ENCODE measurements around the gene SPIB.

SPIB gene

GRCh38 chr19:50444059-50444458 lies 25.3 kb downstream of the SPIB start:
- DNase-seq (ENCODE audit: low spot score), result no peak

- DNase-seq (ENCODE audit: low spot score), result no peak
Measured at GRCh38 chr19:50447053-50447452, 28.3 kb downstream of the SPIB start.

GRCh38 chr19:50447750-50448149 lies 29.0 kb downstream of the SPIB start:
- no peak for DNase-seq (ENCODE audit: low spot score)

- no peak for DNase-seq (ENCODE audit: low spot score)
Measured at GRCh38 chr19:50449236-50449899, 30.6 kb downstream of the SPIB start.

- DNase-seq (ENCODE audit: low spot score), result no peak
Measured at GRCh38 chr19:50450369-50451222, 31.9 kb downstream of the SPIB start.

- no peak for DNase-seq (ENCODE audit: low spot score)
Measured at GRCh38 chr19:50451223-50451534, 32.4 kb downstream of the SPIB start.

GRCh38 chr19:50453243-50453642 lies 34.5 kb downstream of the SPIB start:
- DNase-seq (ENCODE audit: low spot score), result no peak

GRCh38 chr19:50455992-50456391 lies 37.3 kb downstream of the SPIB start:
- no peak for DNase-seq (ENCODE audit: low spot score)

- DNase-seq (ENCODE audit: low spot score), result no peak
Measured at GRCh38 chr19:50457300-50457699, 38.6 kb downstream of the SPIB start.

GRCh38 chr19:50458396-50459066 lies 39.8 kb downstream of the SPIB start:
- no peak for DNase-seq (ENCODE audit: low spot score)

GRCh38 chr19:50459067-50459456 lies 40.3 kb downstream of the SPIB start:
- no peak for DNase-seq (ENCODE audit: low spot score)

GRCh38 chr19:50459638-50460037 lies 40.9 kb downstream of the SPIB start:
- DNase-seq (ENCODE audit: low spot score), result no peak

- no peak for DNase-seq (ENCODE audit: low spot score)
Measured at GRCh38 chr19:50460161-50460765, 41.5 kb downstream of the SPIB start.

GRCh38 chr19:50461066-50461875 lies 42.5 kb downstream of the SPIB start:
- DNase-seq (ENCODE audit: low spot score), result peak; percentile 59

GRCh38 chr19:50462970-50463369 lies 44.2 kb downstream of the SPIB start:
- DNase-seq (ENCODE audit: low spot score), result no peak

GRCh38 chr19:50464348-50464747 lies 45.6 kb downstream of the SPIB start:
- no peak for DNase-seq (ENCODE audit: low spot score)

GRCh38 chr19:50465000-50465399 lies 46.3 kb downstream of the SPIB start:
- DNase-seq (ENCODE audit: low spot score), result no peak

GRCh38 chr19:50465986-50466705 lies 47.4 kb downstream of the SPIB start:
- DNase-seq (ENCODE audit: low spot score), result peak; percentile 18

- DNase-seq (ENCODE audit: low spot score), result no peak
Measured at GRCh38 chr19:50466706-50467039, 47.9 kb downstream of the SPIB start.

GRCh38 chr19:50467566-50467965 lies 48.8 kb downstream of the SPIB start:
- no peak for DNase-seq (ENCODE audit: low spot score)

- no peak for DNase-seq (ENCODE audit: low spot score)
Measured at GRCh38 chr19:50468818-50469217, 50.1 kb downstream of the SPIB start.

Measured in kidney capillary endothelial cell (primary cell).